HS-27A (cell line): Measurements from ENCODE around the gene MBNL2.

Experiments used
- DNase-seq: peaks from one replicate; pipeline ENCODE4 v3.0.0-alpha.2; 2012; ENCODE audit warnings: low read depth, missing footprints

MBNL2 gene

GRCh38 chr13:97422118-97423054, 200.3 kb downstream of the MBNL2 start:
- DNase-seq = no peak

- DNase-seq = no peak
Measured at GRCh38 chr13:97423300-97424045, 201.3 kb downstream of the MBNL2 start.

- no peak for DNase-seq
Measured at GRCh38 chr13:97425590-97425989, 203.5 kb downstream of the MBNL2 start.

- DNase-seq = no peak
Measured at GRCh38 chr13:97426695-97427094, 204.6 kb downstream of the MBNL2 start.

GRCh38 chr13:97429681-97430081, 207.5 kb downstream of the MBNL2 start:
- DNase-seq = no peak

- DNase-seq = no peak
Measured at GRCh38 chr13:97430296-97430695, 208.2 kb downstream of the MBNL2 start.

GRCh38 chr13:97431171-97431764, 209.1 kb downstream of the MBNL2 start:
- DNase-seq = no peak

GRCh38 chr13:97432232-97432916, 210.2 kb downstream of the MBNL2 start:
- DNase-seq = no peak

- peak; percentile 93 for DNase-seq
Measured at GRCh38 chr13:97432917-97433726, 211.0 kb downstream of the MBNL2 start.

GRCh38 chr13:97433727-97434396, 211.7 kb downstream of the MBNL2 start, which contains the start of gene RAP2A:
TSS of gene RAP2A (plus strand) at chr13:97434169. CDS start at chr13:97434471, 302 bp downstream.
- DNase-seq = peak; percentile 45

- DNase-seq = no peak
Measured at GRCh38 chr13:97434397-97435201, 212.5 kb downstream of the MBNL2 start.

- DNase-seq = no peak
Measured at GRCh38 chr13:97435323-97435722, 213.2 kb downstream of the MBNL2 start.

- DNase-seq = no peak
Measured at GRCh38 chr13:97435794-97436193, 213.7 kb downstream of the MBNL2 start.

GRCh38 chr13:97436845-97437244, 214.7 kb downstream of the MBNL2 start:
- no peak for DNase-seq

- DNase-seq = no peak
Measured at GRCh38 chr13:97437729-97438128, 215.6 kb downstream of the MBNL2 start.

GRCh38 chr13:97438856-97439595, 216.9 kb downstream of the MBNL2 start:
- no peak for DNase-seq

- no peak for DNase-seq
Measured at GRCh38 chr13:97440598-97441170, 218.6 kb downstream of the MBNL2 start.

GRCh38 chr13:97441368-97441767, 219.2 kb downstream of the MBNL2 start:
- DNase-seq = no peak
